GM18517 (cell line): ENCODE results near the gene CLSTN2.

Source experiments
- ATAC-seq: cut with Tn5 transposase; IDR thresholded peaks from one replicate; pipeline ENCODE4 v1.9.1; 2021; ENCODE audit warnings: mild to moderate bottlenecking, moderate library complexity; ENCODE audit not compliant: unreplicated experiment

CLSTN2 gene

DNA sequence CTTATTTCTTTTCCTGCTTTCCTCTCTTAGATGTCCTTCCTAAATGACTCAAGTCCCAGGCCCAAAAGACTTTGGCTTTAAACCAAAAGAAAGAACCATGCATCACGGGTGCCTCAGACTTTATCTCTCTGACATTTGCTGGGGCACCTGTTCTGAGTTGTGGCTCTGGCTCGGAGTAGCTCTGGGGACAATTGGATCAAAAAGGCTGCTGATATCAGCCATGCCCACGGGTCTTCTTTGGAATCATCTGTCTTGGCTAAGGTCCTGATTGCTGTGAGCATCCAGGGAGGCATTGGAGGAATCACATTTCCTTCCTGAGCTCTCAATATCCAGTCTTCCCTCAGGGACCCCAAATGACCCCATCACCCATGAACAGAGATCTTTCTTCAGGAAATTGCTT, 59.9 kb downstream of the CLSTN2 start:
- ATAC-seq: no peak

DNA sequence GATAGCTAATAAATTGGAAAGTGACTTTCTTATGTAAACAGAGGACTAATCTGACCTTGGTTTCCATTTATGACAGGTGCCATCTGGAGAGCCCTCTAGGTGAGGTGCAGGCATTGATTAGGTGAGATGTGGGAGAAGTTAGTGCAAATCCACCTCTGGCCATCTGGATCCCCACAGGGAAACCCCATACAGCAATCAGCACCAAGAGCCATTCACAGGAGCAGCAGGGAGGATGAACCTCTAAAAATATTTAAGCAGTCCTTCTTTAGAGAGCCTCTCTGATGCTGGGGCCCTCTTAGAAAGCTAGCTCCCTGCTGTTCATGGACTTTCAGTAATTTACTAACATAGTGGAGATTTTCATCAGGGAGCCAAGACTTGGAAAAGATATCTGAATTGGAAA, 69.3 kb downstream of the CLSTN2 start:
- ATAC-seq: no peak

DNA sequence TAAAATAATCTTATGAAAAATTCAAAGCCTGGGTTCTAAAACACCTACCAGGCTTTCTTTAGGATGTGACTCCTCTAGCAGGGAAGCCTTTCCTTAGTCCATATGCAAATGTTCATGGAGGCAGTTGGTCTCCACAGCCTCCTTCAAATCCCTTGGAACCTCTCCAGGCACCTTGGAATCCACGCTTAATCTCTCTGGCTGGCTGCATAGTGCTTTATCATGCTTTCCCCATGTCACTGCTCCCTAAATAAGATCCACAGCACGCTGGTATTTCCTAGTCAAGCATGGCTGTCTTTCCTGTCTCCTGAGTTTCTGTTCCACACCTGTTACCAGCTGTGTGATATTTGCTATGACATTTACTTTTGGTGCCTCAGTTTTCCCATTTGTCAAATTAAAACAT, 71.3 kb downstream of the CLSTN2 start:
- ATAC-seq: no peak

DNA sequence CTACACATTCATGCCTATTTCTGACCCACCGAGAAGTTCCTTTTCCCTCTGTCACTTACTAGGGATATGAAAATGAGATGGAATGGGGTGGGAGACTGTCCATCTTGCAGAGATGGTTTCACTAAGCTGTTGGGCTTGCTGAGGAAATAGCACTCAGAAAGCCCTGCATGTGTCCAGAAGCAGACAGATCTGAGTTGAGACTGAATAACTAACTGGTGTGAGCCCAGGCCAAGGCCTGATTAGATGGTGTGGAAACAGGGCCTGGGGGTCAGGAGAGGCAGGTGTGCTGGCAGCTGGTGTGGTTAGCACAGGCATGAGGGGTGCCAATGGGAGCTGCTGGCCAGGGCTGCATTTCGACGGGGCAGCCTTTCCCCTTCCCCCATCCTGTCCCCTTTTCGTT, 72.1 kb downstream of the CLSTN2 start:
- ATAC-seq: no peak

DNA sequence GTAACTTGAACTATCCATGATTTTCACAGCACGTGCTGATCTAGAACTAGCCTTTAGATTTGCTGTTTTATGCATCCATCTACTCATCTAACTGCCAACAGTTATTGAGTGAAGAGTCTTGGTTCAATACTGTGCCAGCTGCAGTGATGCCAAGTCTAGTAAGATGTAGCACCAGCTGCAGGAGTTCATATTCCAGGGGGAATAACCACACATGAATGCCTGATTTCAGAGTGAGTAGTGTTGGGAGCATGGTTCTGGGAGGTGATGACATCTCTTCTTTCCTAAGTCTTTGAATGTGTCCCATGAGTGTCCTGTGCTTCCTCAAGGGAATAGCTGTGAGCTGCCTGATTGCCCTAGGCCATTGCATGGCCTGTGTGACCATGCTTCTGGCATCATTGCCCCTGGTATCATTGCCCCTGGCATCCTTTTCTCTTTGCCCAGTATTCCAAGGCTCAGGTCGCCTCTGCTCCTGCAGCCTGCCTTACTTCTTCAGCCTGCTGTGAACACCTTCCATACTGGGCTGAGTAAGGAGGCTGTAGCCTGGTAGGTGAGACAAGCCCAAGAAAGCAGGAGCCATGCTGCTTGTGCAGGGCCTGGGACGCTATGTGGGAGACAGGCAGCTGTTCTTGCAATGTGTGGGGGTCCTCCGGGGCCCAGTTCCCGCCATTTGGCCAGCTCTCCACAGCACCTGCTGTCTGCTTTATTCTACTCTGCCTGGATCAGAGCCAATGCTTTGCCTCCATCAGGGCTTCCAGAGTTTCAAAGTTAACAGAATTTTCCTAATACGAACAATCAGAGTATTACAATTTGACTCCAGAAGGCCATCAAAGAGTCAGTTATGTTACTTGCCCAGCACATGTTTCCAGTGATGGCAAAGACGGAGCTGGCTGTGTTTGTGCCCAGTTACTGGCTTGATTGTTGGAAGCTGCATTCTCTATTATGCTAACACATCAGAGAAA, 73.2 kb downstream of the CLSTN2 start:
- ATAC-seq: no peak

DNA sequence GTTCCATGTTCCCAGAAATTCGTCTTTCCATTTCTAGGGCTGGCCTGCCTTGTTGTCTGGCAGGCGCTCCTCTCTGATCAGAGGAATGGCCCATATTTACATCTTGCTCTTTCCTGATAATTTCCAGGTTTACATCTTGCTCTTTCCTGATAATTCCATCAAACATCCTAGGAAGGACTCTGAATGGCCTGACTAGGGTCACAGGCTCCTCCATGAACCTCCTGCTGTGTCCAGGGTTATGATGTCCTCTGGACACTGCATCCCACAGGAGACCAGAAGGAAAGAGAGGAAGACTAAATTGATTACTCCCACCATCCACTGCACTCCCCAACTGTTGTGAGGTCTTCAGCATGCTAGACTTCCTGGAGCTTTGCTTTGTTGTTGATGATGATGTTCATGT, 75.4 kb downstream of the CLSTN2 start:
- ATAC-seq: no peak

DNA sequence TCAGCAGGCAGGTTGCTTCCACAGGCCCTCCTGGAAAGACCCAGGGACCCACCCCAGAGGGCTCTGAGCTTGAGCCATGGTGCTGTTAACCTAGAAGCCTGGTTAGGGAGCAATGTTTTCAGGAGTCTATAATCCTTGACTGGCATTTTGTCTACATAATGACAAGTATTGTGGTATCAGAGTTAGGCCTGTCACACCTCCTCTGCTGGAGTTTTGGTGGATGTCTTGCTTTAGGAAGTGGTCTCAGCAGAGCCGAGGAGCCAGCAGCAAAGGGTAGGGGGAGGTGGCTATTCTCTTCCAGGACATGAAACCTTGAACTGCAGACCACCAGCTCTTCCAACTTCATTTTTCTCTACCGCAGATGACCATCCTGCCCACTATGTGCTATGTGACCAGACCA, 76.1 kb downstream of the CLSTN2 start:
- ATAC-seq: no peak

DNA sequence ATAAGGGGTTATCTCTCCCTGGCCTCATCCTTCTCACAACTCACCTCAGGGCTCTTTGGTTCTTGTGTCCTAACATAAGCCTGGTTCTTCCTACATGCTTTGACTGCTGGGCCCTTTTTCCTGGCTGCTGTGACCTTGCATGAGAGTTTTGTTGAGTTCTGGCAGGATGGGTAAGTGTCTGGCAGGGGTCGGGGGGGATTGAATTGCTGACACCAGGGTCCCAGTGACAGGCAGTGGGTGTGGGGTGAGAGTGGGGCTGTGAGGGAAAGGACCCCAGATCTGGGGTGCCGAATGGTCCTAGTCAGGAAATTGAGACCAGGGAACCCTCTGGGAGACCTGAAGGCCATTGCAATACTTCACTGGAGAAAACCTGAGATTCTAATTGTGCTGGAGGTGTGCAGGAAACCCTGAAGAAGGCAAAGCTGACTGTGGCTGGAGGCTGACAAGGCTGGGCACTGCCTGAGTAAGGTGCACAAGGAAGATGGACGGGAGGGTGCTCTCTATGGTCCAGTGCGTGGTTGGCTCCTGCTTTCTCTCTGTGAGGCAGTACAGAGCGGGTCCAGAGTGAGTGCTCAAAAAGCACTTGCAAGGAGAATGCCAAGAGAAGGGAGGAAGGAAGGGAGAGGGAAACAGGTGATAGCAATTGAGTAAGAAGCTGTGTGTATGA, 76.8 kb downstream of the CLSTN2 start:
- ATAC-seq: no peak

DNA sequence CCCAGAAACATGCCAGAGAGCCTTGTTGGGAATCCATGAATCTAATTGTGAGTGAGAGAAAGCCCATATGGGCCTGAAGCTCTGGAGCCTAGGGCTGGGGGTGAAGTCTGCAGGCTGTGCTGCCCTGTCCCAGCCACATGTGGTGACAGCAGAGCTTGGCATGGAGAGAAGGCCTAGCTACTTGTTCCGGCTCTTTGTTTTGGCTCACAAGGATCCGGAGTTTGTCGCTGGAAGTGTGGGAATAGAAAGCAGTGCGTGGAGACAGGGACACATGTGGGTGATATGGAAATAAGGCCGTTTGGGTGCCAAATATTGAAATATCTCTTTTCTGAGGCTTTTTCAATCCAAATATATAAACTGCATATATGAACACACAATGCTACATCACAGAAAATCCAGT, 78.2 kb downstream of the CLSTN2 start:
- no peak for ATAC-seq

DNA sequence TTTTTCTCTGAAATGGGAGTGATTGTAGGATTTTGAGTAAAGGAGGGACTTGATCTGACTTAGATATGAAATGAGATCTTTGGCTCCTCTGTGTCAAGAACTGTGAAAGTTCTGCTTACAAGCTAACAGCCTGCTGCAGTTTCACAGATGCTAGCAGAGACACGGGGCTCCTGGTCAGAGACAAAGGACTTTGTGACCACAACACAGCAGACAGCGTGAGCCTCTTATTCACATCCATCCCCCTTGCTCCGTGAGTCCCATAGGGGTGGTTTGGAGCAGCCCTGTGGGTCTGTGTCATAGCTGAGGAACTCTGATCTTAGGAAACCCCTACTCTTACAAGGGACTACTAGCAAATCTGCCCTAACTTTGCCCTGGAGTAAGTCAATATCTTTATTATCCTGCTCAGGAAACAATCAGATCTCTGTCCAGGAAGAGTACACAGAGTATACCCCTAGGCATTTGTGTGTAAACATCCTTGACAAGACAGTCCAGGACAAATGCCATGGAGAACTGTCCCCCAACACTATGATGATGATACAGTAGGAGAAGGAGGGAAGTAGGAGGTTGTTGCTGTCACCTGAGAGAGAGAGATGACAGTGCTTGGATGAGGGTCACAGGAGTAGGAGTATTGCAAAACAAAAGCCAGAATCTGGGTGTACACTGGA, 80.0 kb downstream of the CLSTN2 start:
- ATAC-seq: no peak

DNA sequence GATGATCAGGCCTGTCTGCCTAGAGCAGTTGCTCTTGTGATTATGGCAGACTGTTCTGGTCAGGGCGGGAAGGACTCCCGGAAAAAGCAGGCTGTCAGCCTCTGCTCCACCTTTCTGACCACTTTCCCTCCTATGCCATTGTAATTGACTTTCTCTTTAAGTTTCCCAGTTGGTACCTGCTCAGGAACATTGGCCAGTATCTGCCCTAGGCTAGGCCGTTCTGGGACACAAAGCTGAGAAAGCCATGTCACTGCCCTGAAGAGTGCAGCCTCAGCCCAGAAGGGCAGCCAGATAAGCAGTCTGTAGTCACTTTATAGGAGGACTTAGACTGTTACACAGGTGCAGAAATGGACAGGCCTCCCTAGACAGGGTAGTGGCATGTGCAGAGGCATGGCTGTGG, 80.8 kb downstream of the CLSTN2 start:
- ATAC-seq: no peak

DNA sequence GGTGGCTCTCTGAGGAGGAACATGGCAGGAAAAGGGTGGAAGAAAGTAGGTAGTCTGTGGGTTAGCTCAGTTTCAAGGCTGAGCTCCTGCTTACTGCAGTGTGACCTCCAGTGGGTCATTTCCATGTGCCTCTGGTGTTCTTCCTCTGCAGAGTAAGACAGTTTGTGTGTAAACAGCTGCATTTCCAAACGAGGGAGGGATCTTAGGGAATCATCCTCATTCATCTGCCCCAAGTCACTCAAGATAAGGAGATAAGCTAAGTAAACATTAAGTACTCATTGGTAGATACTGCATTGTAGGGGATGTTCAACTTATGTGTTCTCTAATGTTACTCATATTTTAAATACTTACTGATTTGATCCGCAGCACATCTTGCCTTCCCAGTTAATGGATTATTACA, 83.6 kb downstream of the CLSTN2 start:
- ATAC-seq: no peak

DNA sequence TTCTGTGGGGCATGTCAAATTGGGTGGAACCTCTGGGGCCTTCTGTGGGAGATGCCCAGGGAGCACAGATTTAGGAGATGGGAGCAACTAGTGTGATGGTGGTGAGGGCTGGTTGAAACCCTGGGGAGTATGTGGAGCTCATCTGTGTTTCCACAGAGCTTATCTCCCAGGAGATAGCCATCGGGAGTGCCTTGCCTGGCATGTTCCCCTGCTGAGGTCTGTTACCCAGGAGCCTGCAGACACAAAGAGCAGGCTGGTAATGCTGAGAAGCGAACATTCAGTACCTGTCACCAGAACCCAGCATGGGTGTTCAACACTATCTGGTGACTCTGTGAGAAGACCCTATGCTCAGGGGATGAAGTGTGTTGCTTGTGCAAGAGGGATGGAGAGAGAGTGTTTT, 85.0 kb downstream of the CLSTN2 start:
- ATAC-seq: no peak

DNA sequence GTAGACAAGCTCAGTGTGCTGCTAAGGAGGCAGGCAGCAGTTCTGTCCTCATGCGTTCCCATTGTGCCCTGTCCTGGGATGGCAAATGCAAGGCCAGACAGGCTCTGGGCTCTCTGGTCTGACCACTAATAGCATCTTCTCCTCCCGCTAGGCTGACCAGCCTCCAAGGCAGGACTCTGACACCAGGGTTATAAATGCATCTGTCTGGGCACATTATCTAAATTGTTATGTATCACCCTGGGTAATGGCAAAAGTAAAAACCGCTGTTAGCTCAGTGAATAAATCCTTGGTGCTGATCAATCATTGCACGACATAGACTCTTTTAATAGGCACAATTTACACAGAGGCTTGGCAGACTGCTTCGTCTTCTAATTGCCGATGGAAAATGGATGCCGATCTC, 85.6 kb downstream of the CLSTN2 start:
- no peak for ATAC-seq

DNA sequence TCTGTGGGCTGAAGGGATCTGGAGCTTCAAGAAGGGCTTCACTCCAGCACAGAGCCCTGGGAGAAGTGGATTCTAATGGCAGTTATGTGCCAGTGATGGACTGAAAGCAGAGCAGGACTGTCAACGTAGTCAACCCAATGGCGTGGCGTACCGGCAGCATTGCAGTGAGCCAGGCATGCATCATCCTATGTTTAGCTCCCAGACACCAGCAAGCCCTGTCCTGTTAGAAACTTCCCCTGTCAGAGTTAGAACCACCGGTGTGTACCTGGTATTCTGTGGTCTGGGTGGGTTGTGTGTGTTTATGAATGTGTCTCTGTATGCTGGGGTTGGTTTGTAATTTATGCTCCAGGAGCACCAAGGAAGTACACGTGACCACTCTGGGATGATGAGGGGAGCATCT, 86.3 kb downstream of the CLSTN2 start:
- ATAC-seq: no peak

DNA sequence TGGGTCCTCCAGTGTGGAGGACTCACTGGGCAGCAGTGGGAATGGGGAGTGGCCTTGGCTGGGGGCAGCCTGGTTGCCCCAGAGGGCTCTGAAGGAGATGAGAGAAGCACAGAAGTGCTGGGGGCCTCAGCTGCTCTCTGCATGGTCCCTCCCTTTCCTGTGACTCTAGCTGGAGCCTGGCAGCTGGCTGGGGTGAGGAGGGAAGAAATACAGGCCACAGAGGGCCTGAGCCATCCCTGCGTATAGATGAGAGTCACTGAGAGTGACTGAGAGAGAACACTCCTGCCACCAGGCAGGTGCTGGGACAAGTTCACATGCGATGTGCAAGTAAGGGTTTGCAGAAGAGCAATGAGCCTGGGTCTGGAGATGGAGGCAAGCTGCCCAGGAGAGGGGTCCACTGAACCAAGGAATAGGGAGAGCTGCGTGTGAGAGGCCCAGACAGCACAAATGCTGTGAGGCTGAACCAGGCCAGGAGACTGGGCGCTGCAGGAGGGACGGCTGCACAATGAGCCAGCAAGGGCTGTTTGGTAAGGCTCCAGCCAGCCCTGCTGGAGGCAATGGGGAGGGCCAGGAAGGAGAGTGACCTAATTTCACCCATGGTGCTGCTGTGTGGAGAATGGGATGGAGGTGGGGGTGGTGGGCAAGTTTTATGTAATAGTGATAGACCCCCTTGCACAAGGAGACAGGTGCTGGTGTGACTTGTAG, 87.2 kb downstream of the CLSTN2 start:
- ATAC-seq: no peak

DNA sequence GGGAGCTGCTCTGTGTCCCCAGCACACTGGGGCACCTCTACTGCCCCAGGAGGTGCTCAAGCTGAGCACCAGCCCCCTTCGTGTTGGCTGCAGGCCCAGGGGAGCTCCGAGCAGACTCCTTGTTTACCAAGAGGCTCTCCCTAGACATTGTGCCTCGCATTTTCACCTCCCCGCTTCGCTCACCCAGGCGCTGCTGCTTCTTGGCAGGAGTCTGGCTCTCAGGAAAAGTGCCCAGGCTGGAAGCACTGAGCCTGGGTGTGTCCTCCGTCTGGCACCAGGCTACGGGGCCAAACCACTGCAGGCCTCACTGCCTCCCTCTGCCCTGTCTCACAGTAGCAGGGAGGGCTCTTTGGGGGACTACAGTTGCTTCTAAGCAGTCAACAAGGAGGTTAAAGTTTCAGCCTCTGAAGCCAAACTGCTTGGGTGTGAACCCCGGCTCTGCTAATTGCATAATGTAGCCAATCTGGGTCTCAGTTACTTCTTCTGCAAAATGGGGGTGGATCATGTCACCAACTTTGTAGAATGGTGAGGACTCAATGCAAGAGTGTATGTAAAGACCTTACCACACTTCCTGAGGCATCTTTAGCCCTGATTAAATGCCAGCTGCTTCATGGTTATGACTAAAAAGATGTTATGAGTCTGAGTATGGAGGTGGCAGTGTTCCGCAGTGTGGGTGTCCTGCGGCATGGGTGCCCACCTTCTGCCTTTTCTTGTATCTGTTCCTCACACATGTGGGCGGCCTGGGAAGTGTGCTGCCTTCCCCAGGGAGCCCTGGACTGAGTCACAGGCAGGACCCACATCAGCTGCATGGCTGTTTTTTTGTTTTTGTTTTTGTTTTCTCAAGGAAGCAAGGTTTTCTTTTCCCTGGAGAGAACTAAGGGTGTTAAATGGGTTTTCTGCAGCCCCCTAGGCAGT, 88.9 kb downstream of the CLSTN2 start:
- ATAC-seq: no peak

DNA sequence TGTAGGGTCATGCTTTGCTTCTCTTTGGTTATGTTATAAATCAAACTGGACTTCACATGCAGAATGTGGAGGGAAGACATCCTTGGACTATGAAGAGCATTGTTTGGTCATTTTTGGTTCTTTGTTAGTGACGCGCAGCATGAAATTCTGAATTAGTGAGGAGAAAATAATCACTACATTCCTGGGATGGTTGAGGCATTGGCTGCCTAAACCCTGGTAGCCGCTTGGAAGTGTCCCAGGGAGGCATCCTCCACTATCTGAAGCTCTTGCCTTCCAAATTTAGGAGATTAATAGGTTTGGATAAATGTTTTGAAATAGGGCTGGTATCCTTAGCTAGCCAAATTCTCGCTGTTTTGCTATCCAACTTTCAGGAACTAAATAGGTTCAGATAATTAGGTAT, 96.2 kb downstream of the CLSTN2 start:
- no peak for ATAC-seq

DNA sequence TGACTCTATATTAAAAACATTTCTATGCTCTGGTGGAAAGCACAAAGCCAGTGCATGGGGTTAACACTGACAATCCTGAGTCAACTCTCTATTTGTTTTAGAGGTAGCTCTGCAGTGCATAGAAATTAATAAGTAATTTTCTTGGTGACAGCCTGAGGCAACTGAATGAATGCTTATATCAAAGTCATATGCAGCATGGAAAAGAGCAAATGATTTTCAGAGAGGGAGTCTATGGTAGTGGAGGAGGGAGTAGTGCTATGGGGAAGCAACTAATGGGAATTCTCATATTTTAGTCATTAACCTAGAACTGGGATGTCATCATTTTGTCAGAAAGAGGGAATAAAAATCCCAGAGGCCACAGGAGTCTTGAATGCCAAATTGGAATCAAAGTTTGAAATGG, 99.1 kb downstream of the CLSTN2 start:
- no peak for ATAC-seq

DNA sequence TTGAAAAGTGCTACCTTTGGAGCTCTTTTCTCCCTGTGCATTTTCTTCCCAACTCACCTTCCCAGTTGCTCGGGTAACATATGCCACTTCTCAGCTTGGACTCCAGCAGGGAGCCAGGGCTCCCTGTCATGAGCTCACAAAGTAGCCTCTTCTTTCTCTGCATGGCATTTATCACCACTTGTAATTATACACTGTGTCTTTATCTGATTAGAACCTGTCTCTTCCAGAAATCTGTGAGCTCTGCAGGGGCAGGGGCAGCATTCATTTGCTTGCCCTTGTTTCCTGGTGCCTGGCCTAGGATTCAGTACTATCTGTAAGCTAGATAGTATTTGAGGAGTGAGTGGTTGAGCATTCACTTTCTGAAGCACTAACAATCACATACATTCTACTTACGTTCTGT, 100.9 kb downstream of the CLSTN2 start:
- ATAC-seq: no peak
